Measurements from ENCODE around the gene SYK. TPM values are rescaled to one million over a fixed set of nuclear protein-coding genes. Genes with fewer than 3 reads are reported as not detected.

The SYK gene
- total RNA-seq, 6 experiments from 2014 or later: 3.0 to 10.9 (median 3.7) TPM

- no peak for ATAC-seq
- TF ChIP-seq POLR2A (IDR thresholded peaks at IDR 0.05) (no peak), CTCF (IDR thresholded peaks at IDR 0.05) (no peak)
- Histone ChIP-seq H3K27ac (no peak overlapping the region), H3K4me3 (no peak overlapping the region), H3K27me3 (no peaks in the 10 kb centered on the region), H3K36me3 (no peaks in the 10 kb centered on the region), H3K9me3 (no peaks in the 10 kb centered on the region), H3K4me1 (no peaks in the 10 kb centered on the region)
- intact Hi-C loops (cut with DNase I): no loop called here
- 50% methylated on average over 2 of the region's 2 CpGs for WGBS (ENCODE audit: insufficient coverage, low coverage, low lambda C conversion rate, missing lambda C conversion rate)
- no peak for DNase-seq
Observed at GRCh38 chr9:90946982-90947381, 145.4 kb downstream of the SYK start.

Other genes with a start within 250 kb of the SYK start
- gene DIRAS2, start 159.0 kb upstream of the SYK start, total RNA-seq: 1 to 10 TPM in 2 of 6 experiments, under 1 TPM in 3, not detected in 1; 0.11 to 2.2 (median 0.47) TPM